ENCODE results near the gene SYTL2. TPM values are rescaled to one million over a fixed set of nuclear protein-coding genes. Genes with fewer than 3 reads are reported as not detected.
"Not testable (repeated sequence)": the region's sequence is repeated elsewhere in the genome, so short reads cannot be mapped to it uniquely, and the experiment has no call there.

The SYTL2 gene
- polyA plus RNA-seq, 1 donor from 2014 or later = 2.3 TPM

DNA sequence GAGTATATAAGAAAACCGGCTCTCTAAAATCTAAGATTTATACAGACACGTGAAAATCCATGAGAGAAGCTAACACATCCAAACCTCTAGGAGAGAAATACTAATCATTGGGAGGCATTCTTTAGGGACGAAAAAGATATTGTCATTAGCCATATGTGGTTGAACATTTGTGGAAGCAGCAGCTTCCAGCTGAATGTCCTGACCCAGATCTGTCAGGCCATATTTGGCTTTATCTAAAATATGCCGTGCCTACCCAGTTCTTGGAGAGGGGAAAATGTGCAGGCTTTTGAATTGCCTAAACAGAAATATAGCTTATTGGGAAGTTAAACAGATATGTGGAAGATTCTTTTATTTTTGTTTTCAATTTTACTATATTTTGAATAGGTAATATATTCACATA lies 131.4 kb downstream of the SYTL2 start:
- TF ChIP-seq SMC3 (conservative IDR thresholded peaks at IDR 0.05; ENCODE audit: poor library complexity) (no peak), MXI1 (conservative IDR thresholded peaks at IDR 0.05; ENCODE audit: poor library complexity, severe bottlenecking) (no peak)
- Histone ChIP-seq H3K27ac (ENCODE audit: low read length) (no peak overlapping the region), H3K36me3 (ENCODE audit: insufficient read depth, low read length) (no peaks in the 10 kb centered on the region), H3K9me3 (ENCODE audit: low read length) (no peaks in the 10 kb centered on the region), H3K27me3 (ENCODE audit: insufficient read depth, low read depth, low read length) (no peaks in the 10 kb centered on the region), H3K79me2 (replicated peaks; ENCODE audit: insufficient read depth, low read length) (no peaks in the 10 kb centered on the region), H2AFZ (ENCODE audit: low read depth, low read length) (no peak overlapping the region), H3K4me3 (ENCODE audit: low read length) (no peak overlapping the region), H3K4me2 (ENCODE audit: low read length) (no peak overlapping the region), H3F3A (ENCODE audit: insufficient read depth, low read length, poor library complexity, severe bottlenecking) (no peaks in the 10 kb centered on the region), H3K9ac (ENCODE audit: low read length) (no peak overlapping the region), H3K9me2 (ENCODE audit: insufficient read depth, low read length) (no peaks in the 10 kb centered on the region), H4K20me1 (ENCODE audit: insufficient read depth) (no peaks in the 10 kb centered on the region)

DNA sequence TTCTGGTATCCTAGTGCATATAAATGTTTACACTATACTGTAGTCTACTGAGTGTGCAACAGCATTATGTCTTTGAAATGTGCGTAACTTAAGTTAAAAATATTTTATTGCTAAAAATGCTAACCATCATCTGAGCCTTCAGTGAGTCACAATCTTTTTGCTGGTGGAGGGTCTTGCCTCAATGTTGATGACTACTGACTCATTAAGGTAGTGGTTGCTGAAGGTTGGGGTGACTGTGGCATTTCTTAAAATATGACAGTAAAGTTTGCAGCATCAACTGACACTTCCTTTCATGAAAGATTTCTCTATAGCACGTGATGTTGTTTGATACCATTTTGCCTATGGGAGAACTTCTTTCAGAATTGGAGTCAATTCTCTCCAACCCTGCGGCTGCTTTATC lies 137.5 kb downstream of the SYTL2 start:
- Histone ChIP-seq H3K4me2 (ENCODE audit: low read length) (no peak overlapping the region), H3K9me3 (ENCODE audit: low read length) (no peaks in the 10 kb centered on the region), H3K79me2 (replicated peaks; ENCODE audit: insufficient read depth, low read length) (no peaks in the 10 kb centered on the region), H3K27ac (ENCODE audit: low read length) (no peak overlapping the region), H3K9ac (ENCODE audit: low read length) (no peak overlapping the region), H3K9me2 (ENCODE audit: insufficient read depth, low read length) (no peaks in the 10 kb centered on the region), H3K4me3 (ENCODE audit: low read length) (no peak overlapping the region), H4K20me1 (ENCODE audit: insufficient read depth) (no peaks in the 10 kb centered on the region), H2AFZ (ENCODE audit: low read depth, low read length) (no peak overlapping the region), H3K27me3 (ENCODE audit: insufficient read depth, low read depth, low read length) (no peaks in the 10 kb centered on the region), H3F3A (ENCODE audit: insufficient read depth, low read length, poor library complexity, severe bottlenecking) (no peaks in the 10 kb centered on the region), H3K36me3 (ENCODE audit: insufficient read depth, low read length) (no peaks in the 10 kb centered on the region)
- TF ChIP-seq SMC3 (conservative IDR thresholded peaks at IDR 0.05; ENCODE audit: poor library complexity) = no peak

DNA sequence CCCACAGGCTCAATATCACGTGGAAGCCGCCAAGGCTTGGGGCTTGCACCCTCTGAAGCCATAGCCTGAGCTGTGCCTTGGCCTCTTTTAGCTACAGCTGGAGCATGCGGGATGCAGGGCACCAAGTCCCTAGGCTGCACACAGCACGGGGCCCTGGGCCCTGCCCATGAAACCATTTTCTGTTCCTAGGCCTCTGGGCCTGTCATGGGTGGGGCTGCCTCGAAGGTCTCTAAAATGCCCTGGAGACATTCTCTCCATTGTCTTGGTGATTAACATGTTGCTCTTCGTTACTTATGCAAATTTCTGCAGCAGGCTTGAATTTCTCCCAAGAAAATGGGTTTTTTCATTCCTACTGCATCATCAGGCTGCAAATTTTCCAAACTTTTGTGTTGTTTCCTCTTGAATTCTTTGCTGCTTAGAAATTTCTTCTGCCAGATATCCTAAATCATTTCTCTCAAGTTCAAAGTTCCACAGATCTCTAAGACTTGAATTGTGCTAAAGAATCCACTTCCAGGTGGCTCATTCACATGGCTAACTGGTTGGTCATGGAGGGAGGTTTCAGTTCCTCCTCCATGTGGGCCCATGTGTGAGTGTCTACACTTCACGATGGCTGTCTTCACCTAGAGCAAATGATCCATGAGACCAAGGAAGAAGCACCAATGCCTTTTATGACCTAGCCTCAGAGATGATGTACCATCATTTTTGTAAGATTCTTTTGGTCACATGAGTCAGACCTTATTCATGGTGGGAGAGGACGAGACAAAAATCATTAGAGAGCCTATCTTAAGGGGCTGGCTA lies 138.6 kb downstream of the SYTL2 start:
- Histone ChIP-seq H3K9me2 (ENCODE audit: insufficient read depth, low read length) (no peaks in the 10 kb centered on the region), H3K9me3 (ENCODE audit: low read length) (no peaks in the 10 kb centered on the region), H3K4me3 (ENCODE audit: low read length) (no peak overlapping the region), H4K20me1 (ENCODE audit: insufficient read depth) (no peaks in the 10 kb centered on the region), H3K36me3 (ENCODE audit: insufficient read depth, low read length) (no peaks in the 10 kb centered on the region), H2AFZ (ENCODE audit: low read depth, low read length) (no peak overlapping the region), H3K4me2 (ENCODE audit: low read length) (no peak overlapping the region), H3K9ac (ENCODE audit: low read length) (no peak overlapping the region), H3K79me2 (replicated peaks; ENCODE audit: insufficient read depth, low read length) (no peaks in the 10 kb centered on the region), H3K27ac (ENCODE audit: low read length) (no peak overlapping the region), H3F3A (ENCODE audit: insufficient read depth, low read length, poor library complexity, severe bottlenecking) (no peaks in the 10 kb centered on the region), H3K27me3 (ENCODE audit: insufficient read depth, low read depth, low read length) (no peaks in the 10 kb centered on the region)
- TF ChIP-seq, protein P1, sequence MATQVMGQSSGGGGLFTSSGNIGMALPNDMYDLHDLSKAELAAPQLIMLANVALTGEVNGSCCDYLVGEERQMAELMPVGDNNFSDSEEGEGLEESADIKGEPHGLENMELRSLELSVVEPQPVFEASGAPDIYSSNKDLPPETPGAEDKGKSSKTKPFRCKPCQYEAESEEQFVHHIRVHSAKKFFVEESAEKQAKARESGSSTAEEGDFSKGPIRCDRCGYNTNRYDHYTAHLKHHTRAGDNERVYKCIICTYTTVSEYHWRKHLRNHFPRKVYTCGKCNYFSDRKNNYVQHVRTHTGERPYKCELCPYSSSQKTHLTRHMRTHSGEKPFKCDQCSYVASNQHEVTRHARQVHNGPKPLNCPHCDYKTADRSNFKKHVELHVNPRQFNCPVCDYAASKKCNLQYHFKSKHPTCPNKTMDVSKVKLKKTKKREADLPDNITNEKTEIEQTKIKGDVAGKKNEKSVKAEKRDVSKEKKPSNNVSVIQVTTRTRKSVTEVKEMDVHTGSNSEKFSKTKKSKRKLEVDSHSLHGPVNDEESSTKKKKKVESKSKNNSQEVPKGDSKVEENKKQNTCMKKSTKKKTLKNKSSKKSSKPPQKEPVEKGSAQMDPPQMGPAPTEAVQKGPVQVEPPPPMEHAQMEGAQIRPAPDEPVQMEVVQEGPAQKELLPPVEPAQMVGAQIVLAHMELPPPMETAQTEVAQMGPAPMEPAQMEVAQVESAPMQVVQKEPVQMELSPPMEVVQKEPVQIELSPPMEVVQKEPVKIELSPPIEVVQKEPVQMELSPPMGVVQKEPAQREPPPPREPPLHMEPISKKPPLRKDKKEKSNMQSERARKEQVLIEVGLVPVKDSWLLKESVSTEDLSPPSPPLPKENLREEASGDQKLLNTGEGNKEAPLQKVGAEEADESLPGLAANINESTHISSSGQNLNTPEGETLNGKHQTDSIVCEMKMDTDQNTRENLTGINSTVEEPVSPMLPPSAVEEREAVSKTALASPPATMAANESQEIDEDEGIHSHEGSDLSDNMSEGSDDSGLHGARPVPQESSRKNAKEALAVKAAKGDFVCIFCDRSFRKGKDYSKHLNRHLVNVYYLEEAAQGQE (IDR thresholded peaks at IDR 0.05; ENCODE audit: borderline replicate concordance) = no peak
- TF ChIP-seq EP300 (conservative IDR thresholded peaks at IDR 0.05; ENCODE audit: poor library complexity, severe bottlenecking) (no peak), RAD21 (conservative IDR thresholded peaks at IDR 0.05) (no peak), MXI1 (conservative IDR thresholded peaks at IDR 0.05; ENCODE audit: poor library complexity, severe bottlenecking) (no peak), EZH2 (IDR thresholded peaks at IDR 0.05; ENCODE audit: borderline replicate concordance, insufficient read depth, low read length, poor library complexity, severe bottlenecking) (no peak), TAF1 (IDR thresholded peaks at IDR 0.05; ENCODE audit: low read depth) (no peak), POLR2AphosphoS5 (IDR thresholded peaks at IDR 0.05) (no peak), SMC3 (conservative IDR thresholded peaks at IDR 0.05; ENCODE audit: poor library complexity) (no peak)
- TF ChIP-seq, protein P2, sequence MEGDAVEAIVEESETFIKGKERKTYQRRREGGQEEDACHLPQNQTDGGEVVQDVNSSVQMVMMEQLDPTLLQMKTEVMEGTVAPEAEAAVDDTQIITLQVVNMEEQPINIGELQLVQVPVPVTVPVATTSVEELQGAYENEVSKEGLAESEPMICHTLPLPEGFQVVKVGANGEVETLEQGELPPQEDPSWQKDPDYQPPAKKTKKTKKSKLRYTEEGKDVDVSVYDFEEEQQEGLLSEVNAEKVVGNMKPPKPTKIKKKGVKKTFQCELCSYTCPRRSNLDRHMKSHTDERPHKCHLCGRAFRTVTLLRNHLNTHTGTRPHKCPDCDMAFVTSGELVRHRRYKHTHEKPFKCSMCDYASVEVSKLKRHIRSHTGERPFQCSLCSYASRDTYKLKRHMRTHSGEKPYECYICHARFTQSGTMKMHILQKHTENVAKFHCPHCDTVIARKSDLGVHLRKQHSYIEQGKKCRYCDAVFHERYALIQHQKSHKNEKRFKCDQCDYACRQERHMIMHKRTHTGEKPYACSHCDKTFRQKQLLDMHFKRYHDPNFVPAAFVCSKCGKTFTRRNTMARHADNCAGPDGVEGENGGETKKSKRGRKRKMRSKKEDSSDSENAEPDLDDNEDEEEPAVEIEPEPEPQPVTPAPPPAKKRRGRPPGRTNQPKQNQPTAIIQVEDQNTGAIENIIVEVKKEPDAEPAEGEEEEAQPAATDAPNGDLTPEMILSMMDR (IDR thresholded peaks at IDR 0.05; ENCODE audit: poor library complexity, severe bottlenecking) = no peak

DNA sequence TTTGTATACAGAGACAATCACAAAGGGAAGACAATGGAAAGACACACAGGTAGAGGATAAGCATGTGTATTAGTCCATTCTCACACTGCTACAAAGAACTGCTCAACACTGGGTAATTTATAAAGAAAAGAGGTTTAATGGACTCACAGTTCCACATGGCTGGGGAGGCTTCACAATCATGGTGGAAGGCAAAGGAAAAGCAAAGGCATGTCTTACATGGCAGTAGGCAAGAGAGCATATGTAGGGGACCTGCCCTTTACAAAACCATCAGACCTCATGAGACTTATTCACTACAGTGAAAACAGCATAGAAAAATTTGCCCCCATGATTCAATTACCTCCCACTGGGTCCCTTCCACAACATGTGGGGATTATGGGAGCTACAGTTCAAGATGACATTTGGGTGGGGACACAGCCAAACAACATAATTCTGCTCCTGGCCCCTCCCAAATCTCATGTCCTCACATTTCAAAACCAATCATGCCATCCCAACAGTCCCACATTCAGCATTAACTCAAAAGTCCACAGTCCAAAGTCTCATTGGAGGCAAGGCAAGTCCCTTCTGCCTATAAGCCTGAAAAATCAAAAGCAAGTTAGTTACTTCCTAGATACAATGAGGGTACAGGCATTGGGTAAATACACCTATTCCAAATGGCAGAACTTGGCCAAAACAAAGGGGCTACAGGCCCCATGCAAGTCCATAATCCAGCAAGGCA lies 139.8 kb downstream of the SYTL2 start:
- not testable (repeated sequence) for H3K27me3 ChIP-seq (ENCODE audit: insufficient read depth, low read depth, low read length); H2AFZ ChIP-seq (ENCODE audit: low read depth, low read length); H3K27ac ChIP-seq (ENCODE audit: low read length); H3K4me3 ChIP-seq (ENCODE audit: low read length); H3K36me3 ChIP-seq (ENCODE audit: insufficient read depth, low read length); H4K20me1 ChIP-seq (ENCODE audit: insufficient read depth); H3K9me3 ChIP-seq (ENCODE audit: low read length); H3K9ac ChIP-seq (ENCODE audit: low read length); H3F3A ChIP-seq (ENCODE audit: insufficient read depth, low read length, poor library complexity, severe bottlenecking); H3K9me2 ChIP-seq (ENCODE audit: insufficient read depth, low read length); H3K4me2 ChIP-seq (ENCODE audit: low read length); H3K79me2 ChIP-seq (replicated peaks; ENCODE audit: insufficient read depth, low read length)

All from neural cell (in vitro differentiated cells).